Retinal pigment epithelial cell (primary cell): Measurements from ENCODE around the gene LGALS9.
"Not testable (repeated sequence)": the region's sequence is repeated elsewhere in the genome, so short reads cannot be mapped to it uniquely, and the experiment has no call there.

Experiments
- DNase-seq: peaks from one replicate; pipeline ENCODE4 v3.0.0-alpha.2; 2010; ENCODE audit warnings: low read depth
- H3K4me3 ChIP-seq: 2 replicates; pipeline ENCODE4 v1.5.1; 2011; ENCODE audit warnings: mild to moderate bottlenecking, low read length, control low read depth, moderate library complexity
- CTCF ChIP-seq: conservative IDR thresholded peaks from 2 replicates; pipeline ENCODE4 v1.5.1; 2011; ENCODE audit warnings: low read depth, low read length, control low read depth, inconsistent platforms

LGALS9 gene

GRCh38 chr17:27635275-27635823 lies 4.4 kb downstream of the LGALS9 start:
- no peak for DNase-seq
- no peak overlapping the region for H3K4me3 ChIP-seq

GRCh38 chr17:27636005-27636520 lies 5.1 kb downstream of the LGALS9 start:
- DNase-seq, H3K4me3 ChIP-seq: not testable (repeated sequence)

More at GRCh38 chr17:27635275-27635823, 4.4 kb downstream of the LGALS9 start:
- no peak for TF ChIP-seq CTCF

- not testable (repeated sequence) for DNase-seq, H3K4me3 ChIP-seq
These were observed 6.8 kb downstream of the LGALS9 start for GRCh38 chr17:27637818-27638217.

GRCh38 chr17:27638415-27638914 lies 7.5 kb downstream of the LGALS9 start:
- not testable (repeated sequence) for H3K4me3 ChIP-seq, DNase-seq

GRCh38 chr17:27640790-27641189 lies 9.8 kb downstream of the LGALS9 start:
- no peak for DNase-seq
- TF ChIP-seq CTCF = no peak
- no peak overlapping the region for H3K4me3 ChIP-seq

GRCh38 chr17:27644586-27644985 lies 13.6 kb downstream of the LGALS9 start:
- H3K4me3 ChIP-seq = no peak overlapping the region
- DNase-seq = no peak
- TF ChIP-seq CTCF = no peak

- DNase-seq, H3K4me3 ChIP-seq: not testable (repeated sequence)
These were observed 14.6 kb downstream of the LGALS9 start for GRCh38 chr17:27645621-27646020.

- no peak for TF ChIP-seq CTCF
- DNase-seq = no peak
- no peak overlapping the region for H3K4me3 ChIP-seq
These were observed 15.2 kb downstream of the LGALS9 start for GRCh38 chr17:27646232-27646631.

- no peak overlapping the region for H3K4me3 ChIP-seq
- DNase-seq = no peak
- TF ChIP-seq CTCF = no peak
These were observed 16.8 kb downstream of the LGALS9 start for GRCh38 chr17:27647765-27648164.

GRCh38 chr17:27649111-27649571 lies 18.2 kb downstream of the LGALS9 start:
- H3K4me3 ChIP-seq, DNase-seq: not testable (repeated sequence)
